Measurements from ENCODE around the gene GDPD5.

The GDPD5 gene

DNA sequence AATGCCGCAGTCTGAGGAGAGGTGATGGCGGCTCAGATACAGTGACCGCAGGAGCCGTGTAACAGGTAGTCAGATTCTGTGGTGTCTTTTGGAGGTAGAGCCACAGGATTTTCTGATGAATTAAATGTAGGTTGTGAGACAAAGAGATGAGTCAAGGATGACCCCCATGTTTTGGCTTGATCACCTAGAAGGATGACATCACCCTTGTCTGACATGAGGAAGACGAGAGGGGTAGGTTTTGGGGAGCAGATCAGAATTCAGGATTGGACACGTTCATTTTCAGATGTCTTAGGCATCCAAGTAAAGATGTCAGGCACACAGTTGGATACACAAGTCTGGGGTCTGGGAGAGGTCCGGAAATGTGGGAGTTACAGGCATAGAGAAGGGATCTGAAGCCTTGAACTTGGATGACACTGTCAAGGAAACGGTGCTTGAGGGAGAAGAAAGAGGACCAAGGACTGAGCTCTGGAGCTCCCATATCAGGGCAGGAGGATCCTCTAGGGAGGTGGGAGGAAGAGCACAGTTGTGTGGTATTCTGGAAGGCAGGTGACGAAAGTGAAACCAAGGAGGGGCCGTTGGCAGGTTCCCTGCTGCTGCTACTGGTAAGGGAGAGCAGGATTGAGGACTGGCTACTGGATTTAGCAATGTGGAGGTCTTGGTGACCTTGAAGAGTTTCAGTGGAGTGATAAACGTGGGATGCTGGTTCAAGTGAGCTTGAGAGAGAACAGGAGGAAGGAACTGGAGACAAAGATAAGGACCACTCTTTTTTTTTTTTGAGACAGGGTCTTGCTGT is 12.6 kb upstream of the GDPD5 start:
- H3K36me3 ChIP-seq (ENCODE audit: control insufficient read depth, insufficient read depth, low read length) = no peaks in the 10 kb centered on the region
- H3K9me3 ChIP-seq (ENCODE audit: control insufficient read depth, insufficient read depth, low read length) = no peaks in the 10 kb centered on the region
- no peak overlapping the region for H3K9ac ChIP-seq (ENCODE audit: low read depth, low read length)
- no peak overlapping the region for H3K4me3 ChIP-seq (ENCODE audit: low read depth, low read length)
- no peaks in the 10 kb centered on the region for H3K4me1 ChIP-seq (ENCODE audit: control insufficient read depth, insufficient read depth, low read length)
- H3K27me3 ChIP-seq (ENCODE audit: control insufficient read depth, insufficient read depth, low read length) = no peaks in the 10 kb centered on the region

DNA sequence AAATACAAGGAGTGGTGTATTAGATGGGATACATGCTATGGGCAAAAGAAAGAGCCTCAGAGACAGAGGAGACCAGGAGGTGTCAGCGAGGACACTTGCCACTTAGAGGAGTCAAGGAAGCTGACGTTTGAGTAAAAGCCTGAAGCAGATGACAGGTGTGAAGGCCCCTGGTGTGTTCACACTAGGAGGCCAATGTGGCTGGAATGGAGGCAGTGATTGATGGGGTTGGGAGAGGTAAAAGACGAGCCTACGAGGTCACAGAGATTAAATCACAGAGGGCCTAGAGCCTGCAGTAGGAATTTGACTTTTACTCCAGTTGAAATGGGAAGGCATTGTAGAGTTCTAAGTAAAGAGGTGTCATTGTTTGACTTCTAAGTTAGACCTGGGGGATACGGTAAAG is 12.0 kb upstream of the GDPD5 start:
- Histone ChIP-seq H3K27me3 (ENCODE audit: control insufficient read depth, insufficient read depth, low read length) (no peaks in the 10 kb centered on the region), H3K9ac (ENCODE audit: low read depth, low read length) (no peak overlapping the region), H3K4me3 (ENCODE audit: low read depth, low read length) (no peak overlapping the region), H3K4me1 (ENCODE audit: control insufficient read depth, insufficient read depth, low read length) (no peaks in the 10 kb centered on the region), H3K9me3 (ENCODE audit: control insufficient read depth, insufficient read depth, low read length) (no peaks in the 10 kb centered on the region), H3K36me3 (ENCODE audit: control insufficient read depth, insufficient read depth, low read length) (no peaks in the 10 kb centered on the region)

DNA sequence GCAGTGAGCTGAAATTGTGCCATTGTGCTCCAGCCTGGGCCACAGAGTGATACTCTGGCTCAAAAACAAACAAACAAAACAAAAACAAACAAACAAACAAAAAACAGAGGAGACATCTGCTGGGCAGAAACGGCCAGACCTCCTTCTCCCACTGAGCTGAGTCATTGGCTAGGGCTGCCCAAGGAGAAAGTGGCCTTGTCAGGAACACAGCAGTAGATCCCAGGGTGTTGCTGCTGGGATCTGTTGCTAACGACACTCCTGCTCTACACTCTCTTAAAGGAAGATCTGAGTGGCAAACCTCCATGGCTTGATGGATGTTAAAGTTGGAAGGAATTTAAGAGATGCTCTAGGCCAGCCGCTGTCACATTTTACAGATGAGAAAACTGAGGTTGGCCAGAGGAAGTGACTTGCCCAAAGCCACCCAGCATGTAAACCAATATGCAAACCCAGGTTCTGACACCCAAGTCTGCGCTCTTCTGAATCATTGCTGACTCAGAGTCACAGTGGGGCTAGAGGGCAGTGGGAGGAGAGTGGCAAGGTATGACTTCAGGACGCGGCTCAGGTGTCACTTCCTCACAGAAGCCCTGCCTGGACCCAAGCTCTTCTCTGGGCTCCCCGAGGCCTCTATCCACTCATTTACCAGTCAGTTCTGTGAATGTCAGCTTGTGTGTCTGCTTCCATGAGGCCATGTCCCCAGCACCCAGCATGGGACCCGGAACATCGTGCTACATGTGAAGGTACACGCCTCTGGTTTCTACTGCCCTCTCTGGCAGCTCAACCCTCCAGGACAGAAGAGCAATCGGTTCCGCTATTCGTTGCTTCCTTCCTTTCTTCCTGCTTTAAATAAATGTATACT is 11.3 kb upstream of the GDPD5 start:
- Histone ChIP-seq H3K9me3 (ENCODE audit: control insufficient read depth, insufficient read depth, low read length) (no peaks in the 10 kb centered on the region), H3K4me3 (ENCODE audit: low read depth, low read length) (no peak overlapping the region), H3K9ac (ENCODE audit: low read depth, low read length) (no peak overlapping the region), H3K4me1 (ENCODE audit: control insufficient read depth, insufficient read depth, low read length) (peaks cover 2% of the 10 kb centered on the region), H3K36me3 (ENCODE audit: control insufficient read depth, insufficient read depth, low read length) (no peaks in the 10 kb centered on the region), H3K27me3 (ENCODE audit: control insufficient read depth, insufficient read depth, low read length) (no peaks in the 10 kb centered on the region)

DNA sequence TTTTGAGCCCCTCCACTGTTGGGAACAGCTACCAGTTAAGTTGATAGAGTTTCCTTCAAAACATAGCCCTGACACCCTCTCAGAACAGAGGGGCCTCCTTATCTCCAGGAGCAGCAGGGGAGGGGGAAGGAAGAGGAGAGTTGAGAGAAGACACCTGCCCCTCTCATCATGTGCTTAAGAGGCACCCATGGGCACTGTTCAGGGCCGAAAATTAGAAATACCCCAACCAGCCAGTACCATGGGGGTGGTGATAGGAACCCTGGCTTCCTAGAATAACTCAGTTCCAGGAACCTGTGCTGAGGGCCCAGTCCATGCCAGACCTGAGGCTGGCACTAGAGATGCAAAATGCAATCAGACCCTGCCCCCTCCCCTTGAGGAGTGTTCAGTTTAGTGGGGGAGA is 9.3 kb upstream of the GDPD5 start:
- no peaks in the 10 kb centered on the region for H3K36me3 ChIP-seq (ENCODE audit: control insufficient read depth, insufficient read depth, low read length)

DNA sequence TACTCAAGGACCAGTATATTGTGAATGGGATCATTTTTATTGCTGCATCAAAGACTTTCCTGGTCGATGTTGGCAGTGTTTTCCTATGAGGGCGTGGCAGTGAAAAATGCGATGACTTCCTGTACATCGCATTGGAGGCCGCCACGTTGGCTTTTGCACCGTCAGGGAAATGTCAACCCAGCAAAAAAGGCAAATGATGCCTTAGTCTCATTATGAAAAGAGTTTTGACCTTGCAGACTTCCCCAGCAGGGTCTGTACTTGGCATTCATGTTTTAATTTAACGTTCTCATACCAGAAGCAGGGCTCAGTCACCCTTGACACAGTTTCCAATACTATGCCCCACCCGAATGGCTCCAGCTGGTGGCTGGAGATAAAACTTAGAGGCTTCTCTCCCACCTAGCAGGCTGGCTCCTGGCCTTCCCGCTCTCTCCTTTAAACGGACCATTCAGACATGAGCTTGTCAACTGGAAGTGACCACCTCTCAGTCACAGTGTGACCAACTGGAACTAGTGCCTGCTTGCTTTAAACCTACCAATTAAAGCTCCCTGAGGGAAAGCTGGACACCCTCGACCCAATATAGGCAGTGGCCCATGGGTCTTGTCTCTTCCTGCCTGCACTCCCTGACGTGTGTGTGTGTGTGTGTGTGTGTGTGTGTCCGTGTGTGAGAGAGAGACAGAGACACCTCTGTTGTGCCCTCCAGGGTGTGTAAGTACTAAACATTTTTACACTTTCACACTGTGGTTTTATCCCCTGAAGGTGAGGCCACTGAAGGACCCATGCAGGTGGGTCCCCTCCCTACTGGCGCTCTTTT is 8.7 kb upstream of the GDPD5 start:
- H3K4me1 ChIP-seq (ENCODE audit: control insufficient read depth, insufficient read depth, low read length) = peaks cover 4% of the 10 kb centered on the region
- no peak overlapping the region for H3K4me3 ChIP-seq (ENCODE audit: low read depth, low read length)
- no peaks in the 10 kb centered on the region for H3K36me3 ChIP-seq (ENCODE audit: control insufficient read depth, insufficient read depth, low read length)
- H3K9ac ChIP-seq (ENCODE audit: low read depth, low read length) = no peak overlapping the region
- no peaks in the 10 kb centered on the region for H3K9me3 ChIP-seq (ENCODE audit: control insufficient read depth, insufficient read depth, low read length)
- H3K27me3 ChIP-seq (ENCODE audit: control insufficient read depth, insufficient read depth, low read length) = no peaks in the 10 kb centered on the region

More for the DNA sequence above, 9.3 kb upstream of the GDPD5 start:
- H3K4me3 ChIP-seq (ENCODE audit: low read depth, low read length) = no peak overlapping the region
- peaks cover 4% of the 10 kb centered on the region for H3K4me1 ChIP-seq (ENCODE audit: control insufficient read depth, insufficient read depth, low read length)
- no peak overlapping the region for H3K9ac ChIP-seq (ENCODE audit: low read depth, low read length)
- no peaks in the 10 kb centered on the region for H3K9me3 ChIP-seq (ENCODE audit: control insufficient read depth, insufficient read depth, low read length)
- no peaks in the 10 kb centered on the region for H3K27me3 ChIP-seq (ENCODE audit: control insufficient read depth, insufficient read depth, low read length)

DNA sequence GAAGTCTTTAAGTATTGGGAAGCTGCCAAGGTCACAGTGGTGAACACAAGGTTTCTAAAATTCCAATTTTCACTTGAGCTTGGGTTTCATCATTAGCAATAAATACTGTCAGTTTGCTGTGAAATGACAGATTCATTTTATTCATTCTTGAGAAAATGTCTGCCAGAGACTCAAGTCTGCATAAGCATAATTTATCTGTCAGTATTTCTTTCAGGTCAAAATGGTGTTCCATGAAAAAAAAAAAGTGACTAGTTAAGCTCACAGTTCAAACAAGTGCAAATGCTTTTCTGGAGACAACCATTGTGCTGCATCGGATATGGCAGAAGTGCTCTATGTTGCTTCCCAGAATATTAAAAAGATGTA is 8.1 kb upstream of the GDPD5 start:
- H3K36me3 ChIP-seq (ENCODE audit: control insufficient read depth, insufficient read depth, low read length) = no peaks in the 10 kb centered on the region
- H3K9ac ChIP-seq (ENCODE audit: low read depth, low read length) = no peak overlapping the region
- H3K4me1 ChIP-seq (ENCODE audit: control insufficient read depth, insufficient read depth, low read length) = peaks cover 4% of the 10 kb centered on the region
- H3K9me3 ChIP-seq (ENCODE audit: control insufficient read depth, insufficient read depth, low read length) = no peaks in the 10 kb centered on the region
- no peak overlapping the region for H3K4me3 ChIP-seq (ENCODE audit: low read depth, low read length)
- H3K27me3 ChIP-seq (ENCODE audit: control insufficient read depth, insufficient read depth, low read length) = no peaks in the 10 kb centered on the region

DNA sequence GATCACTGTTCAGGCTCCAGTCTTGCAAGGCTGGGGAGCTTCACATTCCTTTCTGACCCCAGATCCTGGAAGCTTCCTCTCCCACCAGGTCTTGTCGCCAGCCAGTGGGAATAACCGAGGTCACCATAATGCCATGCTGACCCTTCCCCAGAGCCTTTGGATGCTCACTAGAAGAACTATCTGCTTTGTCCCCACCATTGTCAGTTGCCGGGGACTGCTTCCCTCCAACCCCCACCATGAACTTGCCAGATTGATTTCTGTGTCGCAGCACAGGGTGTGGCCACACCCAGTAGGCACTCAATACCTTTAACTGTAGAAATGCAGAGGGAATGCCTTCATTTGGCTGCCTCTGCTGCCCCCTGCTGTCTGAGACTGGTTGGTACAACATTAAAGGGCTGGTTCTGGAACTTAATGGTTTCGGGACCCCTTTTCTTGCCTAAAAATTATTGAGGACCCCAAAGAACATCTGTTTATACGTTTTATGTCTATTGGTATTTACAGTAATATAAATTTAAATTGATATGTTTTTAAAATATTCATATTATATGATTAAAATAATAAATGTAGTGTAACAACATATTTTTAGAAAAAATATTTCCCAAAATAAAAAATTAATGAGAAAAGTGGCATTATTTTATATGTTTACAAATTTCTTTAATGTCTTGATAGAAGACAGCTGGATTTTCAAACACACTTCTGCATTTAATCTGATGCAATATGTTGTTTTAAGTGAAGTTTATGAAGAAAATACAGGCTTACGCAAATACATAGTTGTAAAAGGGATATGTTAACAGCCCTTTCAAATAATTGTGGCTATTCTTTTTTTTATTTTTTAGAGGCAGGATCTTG is 6.7 kb upstream of the GDPD5 start:
- H3K36me3 ChIP-seq (ENCODE audit: control insufficient read depth, insufficient read depth, low read length) = no peaks in the 10 kb centered on the region
- H3K27me3 ChIP-seq (ENCODE audit: control insufficient read depth, insufficient read depth, low read length) = no peaks in the 10 kb centered on the region
- H3K9me3 ChIP-seq (ENCODE audit: control insufficient read depth, insufficient read depth, low read length) = no peaks in the 10 kb centered on the region
- peaks cover 4% of the 10 kb centered on the region for H3K4me1 ChIP-seq (ENCODE audit: control insufficient read depth, insufficient read depth, low read length)
- no peak overlapping the region for H3K9ac ChIP-seq (ENCODE audit: low read depth, low read length)
- H3K4me3 ChIP-seq (ENCODE audit: low read depth, low read length) = no peak overlapping the region

DNA sequence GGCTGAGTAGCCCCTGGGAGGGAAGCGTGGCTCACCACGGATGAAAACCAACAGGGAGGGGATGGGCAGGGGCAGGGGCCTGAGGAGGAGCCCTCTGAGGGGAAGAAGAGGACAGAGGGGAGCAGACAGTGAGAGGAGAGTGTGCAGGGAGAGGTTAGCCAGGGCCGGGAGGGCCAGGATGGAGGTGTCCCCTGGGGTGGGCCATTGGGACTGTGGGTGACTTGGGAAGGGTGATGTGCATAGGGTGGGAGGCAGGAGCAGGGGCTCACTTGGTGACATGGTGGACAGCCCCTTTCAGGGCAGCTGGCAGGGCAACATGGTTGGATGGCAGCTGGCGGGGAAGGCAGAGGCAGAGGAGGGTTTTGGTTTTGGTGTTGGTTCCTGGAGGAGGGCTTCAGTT is 5.6 kb upstream of the GDPD5 start:
- Histone ChIP-seq H3K4me3 (ENCODE audit: low read depth, low read length) (no peak overlapping the region), H3K36me3 (ENCODE audit: control insufficient read depth, insufficient read depth, low read length) (no peaks in the 10 kb centered on the region), H3K27me3 (ENCODE audit: control insufficient read depth, insufficient read depth, low read length) (no peaks in the 10 kb centered on the region), H3K4me1 (ENCODE audit: control insufficient read depth, insufficient read depth, low read length) (peaks cover 4% of the 10 kb centered on the region), H3K9ac (ENCODE audit: low read depth, low read length) (no peak overlapping the region), H3K9me3 (ENCODE audit: control insufficient read depth, insufficient read depth, low read length) (no peaks in the 10 kb centered on the region)

DNA sequence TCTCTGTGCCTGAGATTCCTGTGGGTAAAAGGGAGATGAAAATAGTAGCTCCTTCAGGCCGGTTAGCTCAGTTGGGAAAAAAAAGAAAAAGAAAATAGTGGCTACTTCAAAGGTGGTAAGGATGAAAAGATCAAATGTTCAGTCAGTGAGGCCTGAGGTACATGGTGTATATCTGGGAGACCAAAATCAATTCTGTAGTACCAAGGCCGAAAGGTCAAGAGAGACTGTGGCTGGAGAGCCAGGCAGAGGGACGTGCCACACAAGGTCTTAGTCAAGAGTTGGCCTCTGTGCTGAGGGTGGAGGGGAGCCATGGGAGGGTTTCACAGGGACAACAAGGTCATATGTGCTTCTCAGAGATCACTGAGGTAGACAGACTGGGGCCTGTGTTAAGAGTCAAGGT is 4.8 kb upstream of the GDPD5 start:
- H3K9me3 ChIP-seq (ENCODE audit: control insufficient read depth, insufficient read depth, low read length) = no peaks in the 10 kb centered on the region
- H3K4me3 ChIP-seq (ENCODE audit: low read depth, low read length) = no peak overlapping the region
- H3K4me1 ChIP-seq (ENCODE audit: control insufficient read depth, insufficient read depth, low read length) = peaks cover 4% of the 10 kb centered on the region
- H3K27me3 ChIP-seq (ENCODE audit: control insufficient read depth, insufficient read depth, low read length) = no peaks in the 10 kb centered on the region
- H3K9ac ChIP-seq (ENCODE audit: low read depth, low read length) = no peak overlapping the region
- H3K36me3 ChIP-seq (ENCODE audit: control insufficient read depth, insufficient read depth, low read length) = no peaks in the 10 kb centered on the region

DNA sequence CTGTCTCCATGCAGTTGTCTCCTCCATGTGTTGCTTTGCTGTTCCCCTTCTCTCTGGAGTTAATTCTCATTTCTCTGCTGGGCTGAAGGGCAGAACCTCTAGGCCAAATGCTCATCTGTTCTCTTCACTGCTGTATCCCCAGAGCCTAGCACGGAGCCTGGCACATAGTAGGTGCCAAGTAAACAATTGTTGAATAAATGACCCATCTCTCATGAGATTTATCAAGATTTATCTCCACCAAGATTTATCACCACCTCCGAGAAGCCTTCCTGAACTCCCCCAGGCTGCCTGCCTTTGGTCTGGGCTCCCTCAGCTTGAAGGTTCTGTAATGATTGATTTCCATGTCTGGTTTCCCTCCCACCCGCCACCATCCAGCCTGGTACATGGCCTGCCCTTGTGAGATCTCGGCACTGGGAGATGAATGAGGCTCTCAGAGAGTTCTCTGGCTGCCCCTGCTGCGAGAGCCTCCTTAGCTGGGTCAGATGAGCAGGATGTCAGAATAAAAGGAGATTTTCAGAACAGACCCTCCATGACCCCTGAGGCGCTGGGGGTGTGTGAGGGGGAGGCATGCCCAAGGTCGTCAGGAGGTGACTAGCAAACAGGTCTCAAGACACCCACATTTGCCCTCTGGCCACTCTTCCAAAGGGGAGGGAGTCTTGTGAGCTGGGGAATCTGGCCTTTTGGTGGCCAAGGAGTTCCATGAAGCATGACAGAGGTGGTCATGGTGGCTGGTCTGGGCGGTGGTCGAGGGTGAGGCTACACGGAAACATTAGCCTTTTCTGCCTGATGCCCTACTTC is 2.4 kb upstream of the GDPD5 start:
- Histone ChIP-seq H3K4me3 (ENCODE audit: low read depth, low read length) (no peak overlapping the region), H3K9me3 (ENCODE audit: control insufficient read depth, insufficient read depth, low read length) (no peaks in the 10 kb centered on the region), H3K27me3 (ENCODE audit: control insufficient read depth, insufficient read depth, low read length) (peaks cover 17% of the 10 kb centered on the region), H3K36me3 (ENCODE audit: control insufficient read depth, insufficient read depth, low read length) (no peaks in the 10 kb centered on the region), H3K9ac (ENCODE audit: low read depth, low read length) (no peak overlapping the region), H3K4me1 (ENCODE audit: control insufficient read depth, insufficient read depth, low read length) (peaks cover 4% of the 10 kb centered on the region)
